ENCODE measurements around the gene EIF3J. TPM values are rescaled to one million over a fixed set of nuclear protein-coding genes. Genes with fewer than 3 reads are reported as not detected.

EIF3J gene
- total and polyA plus RNA-seq, 2 experiments from 2014 or later: 33.9 to 46.4 TPM

DNA sequence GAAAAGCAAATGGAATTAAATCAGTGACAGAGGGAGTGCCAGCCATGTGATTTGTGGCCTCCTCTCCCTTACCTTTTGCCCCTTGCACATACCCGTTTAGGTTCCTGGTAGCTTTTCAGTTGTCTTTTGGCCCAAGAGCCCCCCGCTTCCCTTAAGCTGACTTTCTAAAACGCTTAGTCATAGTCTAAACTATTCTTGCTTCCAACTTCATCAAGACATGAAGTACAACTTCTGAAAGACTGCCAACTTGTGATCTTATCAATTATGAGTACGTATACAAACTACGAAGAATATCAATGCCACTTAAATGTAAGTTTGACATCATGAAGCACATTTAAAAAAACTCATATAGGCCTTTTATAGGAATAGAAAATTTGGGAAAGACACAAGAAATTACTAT is 61.9 kb downstream of the EIF3J start:
- no peak overlapping the region for H3K4me3 ChIP-seq
- peaks cover 3% of the 10 kb centered on the region for H3K36me3 ChIP-seq (replicated peaks; ENCODE audit: insufficient read depth, low read depth)
- H3K4me2 ChIP-seq: no peak overlapping the region
- no peaks in the 10 kb centered on the region for H3K27me3 ChIP-seq
- no peaks in the 10 kb centered on the region for H3K9me2 ChIP-seq (replicated peaks; ENCODE audit: insufficient read depth)
- H3K79me2 ChIP-seq: no peaks in the 10 kb centered on the region
- no peak overlapping the region for H2AFZ ChIP-seq
- TF ChIP-seq EZH2 (IDR thresholded peaks at IDR 0.05; ENCODE audit: borderline replicate concordance) (no peak), EZH2phosphoT487 (IDR thresholded peaks at IDR 0.05; ENCODE audit: low read depth, severe bottlenecking, unreplicated experiment) (no peak), CTCF (IDR thresholded peaks at IDR 0.05; ENCODE audit: poor library complexity) (no peak)
- no peaks in the 10 kb centered on the region for H4K20me1 ChIP-seq (ENCODE audit: insufficient read depth, poor library complexity, severe bottlenecking)
- DNase-seq (ENCODE audit: low spot score): no peak
- 87% methylated on average over 5 of the region's 5 CpGs for WGBS (ENCODE audit: low lambda C conversion rate, missing lambda C conversion rate)
- no peaks in the 10 kb centered on the region for H3K9me3 ChIP-seq (ENCODE audit: low read depth)
- no peaks in the 10 kb centered on the region for H3K4me1 ChIP-seq (ENCODE audit: insufficient read depth)
- no peak overlapping the region for H3K27ac ChIP-seq

- WGBS (ENCODE audit: low lambda C conversion rate, missing lambda C conversion rate): 100% methylated on average over 2 of the region's 2 CpGs
These were observed 66.2 kb downstream of the EIF3J start for GRCh38 chr15:44603126-44603525.

GRCh38 chr15:44606740-44607139 is 69.8 kb downstream of the EIF3J start:
- Histone ChIP-seq H3K9me2 (replicated peaks; ENCODE audit: insufficient read depth) (no peaks in the 10 kb centered on the region), H3K27ac (no peak overlapping the region)
- 91% methylated on average over 1 of the region's 1 CpG for WGBS (ENCODE audit: low lambda C conversion rate, missing lambda C conversion rate)

More at GRCh38 chr15:44603126-44603525, 66.2 kb downstream of the EIF3J start:
- Histone ChIP-seq H4K20me1 (ENCODE audit: insufficient read depth, poor library complexity, severe bottlenecking) (no peaks in the 10 kb centered on the region), H3K4me3 (no peak overlapping the region), H3K27me3 (no peaks in the 10 kb centered on the region), H3K36me3 (replicated peaks; ENCODE audit: insufficient read depth, low read depth) (peaks cover 5% of the 10 kb centered on the region), H3K9me3 (ENCODE audit: low read depth) (no peaks in the 10 kb centered on the region), H3K27ac (no peak overlapping the region), H3K4me1 (ENCODE audit: insufficient read depth) (no peaks in the 10 kb centered on the region), H3K4me2 (no peak overlapping the region), H3K79me2 (no peaks in the 10 kb centered on the region), H3K9me2 (replicated peaks; ENCODE audit: insufficient read depth) (no peaks in the 10 kb centered on the region), H2AFZ (no peak overlapping the region)
- DNase-seq (ENCODE audit: low spot score): no peak
- TF ChIP-seq EZH2 (IDR thresholded peaks at IDR 0.05; ENCODE audit: borderline replicate concordance) (no peak), EZH2phosphoT487 (IDR thresholded peaks at IDR 0.05; ENCODE audit: low read depth, severe bottlenecking, unreplicated experiment) (no peak), CTCF (IDR thresholded peaks at IDR 0.05; ENCODE audit: poor library complexity) (no peak)

More at GRCh38 chr15:44606740-44607139, 69.8 kb downstream of the EIF3J start:
- no peak for DNase-seq (ENCODE audit: low spot score)
- Histone ChIP-seq H2AFZ (no peak overlapping the region), H3K4me2 (no peak overlapping the region), H3K36me3 (replicated peaks; ENCODE audit: insufficient read depth, low read depth) (peaks cover 9% of the 10 kb centered on the region), H3K4me3 (no peak overlapping the region), H3K4me1 (ENCODE audit: insufficient read depth) (no peaks in the 10 kb centered on the region), H3K27me3 (no peaks in the 10 kb centered on the region), H3K79me2 (no peaks in the 10 kb centered on the region), H3K9me3 (ENCODE audit: low read depth) (no peaks in the 10 kb centered on the region), H4K20me1 (ENCODE audit: insufficient read depth, poor library complexity, severe bottlenecking) (no peaks in the 10 kb centered on the region)
- TF ChIP-seq EZH2phosphoT487 (IDR thresholded peaks at IDR 0.05; ENCODE audit: low read depth, severe bottlenecking, unreplicated experiment): no peak
- TF ChIP-seq CTCF (IDR thresholded peaks at IDR 0.05; ENCODE audit: poor library complexity): no peak
- TF ChIP-seq EZH2 (IDR thresholded peaks at IDR 0.05; ENCODE audit: borderline replicate concordance): no peak

Other genes with a start within 250 kb of the EIF3J start
- gene GOLM2, start 248.4 kb upstream of the EIF3J start, total RNA-seq: 115 and 128 TPM in 2 replicates
- gene GOLM2, start 248.4 kb upstream of the EIF3J start, polyA plus RNA-seq: 58.6 and 75.7 TPM in 2 replicates
- 48.5 and 52.0 TPM in 2 replicates for gene CTDSPL2, start 109.5 kb upstream of the EIF3J start, total RNA-seq
- gene CTDSPL2, start 109.5 kb upstream of the EIF3J start, polyA plus RNA-seq: 9.6 and 13.3 TPM in 2 replicates
- 54.2 and 70.3 TPM in 2 replicates for gene SPG11, start 126.5 kb downstream of the EIF3J start, total RNA-seq
- gene SPG11, start 126.5 kb downstream of the EIF3J start, polyA plus RNA-seq: 27.1 and 28.2 TPM in 2 replicates
- gene PATL2, start 174.2 kb downstream of the EIF3J start, total RNA-seq: 0.77 TPM in 1 of 2 replicates, not detected in the other
- 0.54 and 0.85 TPM in 2 replicates for gene PATL2, start 174.2 kb downstream of the EIF3J start, polyA plus RNA-seq
- gene B2M, start 174.4 kb downstream of the EIF3J start, total RNA-seq: 2,059 and 2,324 TPM in 2 replicates
- gene B2M, start 174.4 kb downstream of the EIF3J start, polyA plus RNA-seq: 2,570 and 2,890 TPM in 2 replicates
- gene TRIM69, start 199.4 kb downstream of the EIF3J start, total RNA-seq: 10.8 and 11.0 TPM in 2 replicates
- gene TRIM69, start 199.4 kb downstream of the EIF3J start, polyA plus RNA-seq: 6.5 and 9.7 TPM in 2 replicates